ENCODE measurements around the gene SENP6. TPM values are rescaled to one million over a fixed set of nuclear protein-coding genes. Genes with fewer than 3 reads are reported as not detected.

Gene SENP6
- total RNA-seq, 4 donors from 2014 or later: 108 to 192 (median 128) TPM

DNA sequence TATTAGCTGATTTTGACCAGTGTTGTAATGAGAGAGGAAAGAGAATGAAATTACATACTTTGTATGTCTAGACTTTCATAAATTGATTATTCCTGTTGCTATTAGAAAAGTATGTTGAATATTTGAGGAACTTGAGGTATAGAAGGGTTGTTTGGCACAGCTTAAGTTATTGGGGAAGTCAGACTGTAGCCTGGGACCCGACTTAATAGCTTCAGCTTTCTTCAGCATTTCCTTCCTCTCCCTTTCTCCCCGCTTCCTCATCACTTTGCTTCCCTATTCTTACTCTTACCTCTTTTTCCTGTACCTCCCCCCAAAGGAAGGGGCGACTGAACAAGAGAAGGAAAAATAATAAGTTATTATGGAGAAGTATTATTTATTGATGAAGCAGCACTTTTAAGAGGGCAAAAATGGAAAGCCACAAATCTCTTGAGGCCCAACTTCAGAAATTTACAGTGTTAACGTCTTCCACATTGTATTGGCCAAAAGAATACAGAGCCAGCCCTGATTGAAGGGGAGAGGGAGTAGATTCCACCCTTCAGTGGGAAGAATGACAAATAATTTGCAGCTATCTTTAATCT lies 7.4 kb downstream of the SENP6 start:
- no peaks in the 10 kb centered on the region for H3K36me3 ChIP-seq
- no peak for ATAC-seq
- no peaks in the 10 kb centered on the region for H3K27me3 ChIP-seq
- H3K27ac ChIP-seq: peak overlapping the region in 2 of 4 donors; percentile 57 to 67
- no peak overlapping the region for H3K4me3 ChIP-seq
- TF ChIP-seq, protein P1, sequence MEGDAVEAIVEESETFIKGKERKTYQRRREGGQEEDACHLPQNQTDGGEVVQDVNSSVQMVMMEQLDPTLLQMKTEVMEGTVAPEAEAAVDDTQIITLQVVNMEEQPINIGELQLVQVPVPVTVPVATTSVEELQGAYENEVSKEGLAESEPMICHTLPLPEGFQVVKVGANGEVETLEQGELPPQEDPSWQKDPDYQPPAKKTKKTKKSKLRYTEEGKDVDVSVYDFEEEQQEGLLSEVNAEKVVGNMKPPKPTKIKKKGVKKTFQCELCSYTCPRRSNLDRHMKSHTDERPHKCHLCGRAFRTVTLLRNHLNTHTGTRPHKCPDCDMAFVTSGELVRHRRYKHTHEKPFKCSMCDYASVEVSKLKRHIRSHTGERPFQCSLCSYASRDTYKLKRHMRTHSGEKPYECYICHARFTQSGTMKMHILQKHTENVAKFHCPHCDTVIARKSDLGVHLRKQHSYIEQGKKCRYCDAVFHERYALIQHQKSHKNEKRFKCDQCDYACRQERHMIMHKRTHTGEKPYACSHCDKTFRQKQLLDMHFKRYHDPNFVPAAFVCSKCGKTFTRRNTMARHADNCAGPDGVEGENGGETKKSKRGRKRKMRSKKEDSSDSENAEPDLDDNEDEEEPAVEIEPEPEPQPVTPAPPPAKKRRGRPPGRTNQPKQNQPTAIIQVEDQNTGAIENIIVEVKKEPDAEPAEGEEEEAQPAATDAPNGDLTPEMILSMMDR (IDR thresholded peaks at IDR 0.05): no peak
- TF ChIP-seq POLR2A (IDR thresholded peaks at IDR 0.05) (no peak), EP300 (IDR thresholded peaks at IDR 0.05) (no peak), POLR2AphosphoS5 (IDR thresholded peaks at IDR 0.05) (no peak)
- WGBS, 2 donors (ENCODE audit: low coverage in 1 of 2): 42 to 47% methylated on average over 4 of the region's 4 CpGs
- H3K9me3 ChIP-seq: no peaks in the 10 kb centered on the region
- H3K4me1 ChIP-seq: peaks cover 19 to 98% (median 28%) of the 10 kb centered on the region in 3 donors

DNA sequence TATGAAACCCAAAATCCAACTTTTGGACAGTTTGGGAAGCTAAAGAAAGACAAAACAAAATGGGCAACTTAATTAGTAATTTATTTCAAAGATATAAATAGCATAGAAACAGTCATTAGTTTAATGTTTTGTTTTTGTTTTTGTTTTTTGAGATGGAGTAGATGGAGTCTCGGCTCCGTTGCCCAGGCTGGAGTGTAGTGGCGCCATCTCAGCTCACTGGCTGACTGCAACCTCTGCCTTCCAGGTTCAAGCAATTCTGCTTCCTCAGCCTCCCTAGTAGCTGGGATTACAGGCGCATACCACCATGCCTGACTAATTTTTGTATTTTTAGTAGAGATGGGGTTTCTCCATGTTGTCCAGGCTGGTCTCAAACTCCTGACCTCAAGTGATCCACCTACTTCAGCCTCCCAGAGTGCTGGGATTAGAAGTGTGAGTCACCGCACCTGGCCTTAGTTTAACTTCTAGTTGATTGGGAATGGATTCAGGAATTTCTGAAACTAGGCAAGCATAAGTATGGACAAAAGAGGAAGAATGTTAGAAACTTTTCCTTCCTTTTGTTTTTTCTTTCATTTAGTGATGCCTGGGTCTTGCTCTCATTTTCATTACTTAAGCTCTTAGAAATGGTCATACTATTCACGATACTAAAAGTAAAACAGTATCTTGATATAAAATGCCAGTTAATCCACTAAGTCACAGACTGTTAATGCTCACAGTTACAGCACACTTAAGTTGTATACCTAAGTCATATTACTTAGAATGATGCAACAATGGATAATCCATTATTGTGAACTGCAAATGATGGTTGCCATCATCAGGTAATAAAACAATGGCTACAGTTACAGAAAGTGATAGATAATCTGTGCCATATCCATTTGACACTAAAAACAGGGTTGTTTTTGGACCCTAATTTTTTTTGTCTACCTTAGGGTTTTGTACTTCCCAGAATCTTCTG lies 8.2 kb downstream of the SENP6 start:
- peak overlapping the region; percentile 52 to 67 (median 61) for H3K27ac ChIP-seq

DNA sequence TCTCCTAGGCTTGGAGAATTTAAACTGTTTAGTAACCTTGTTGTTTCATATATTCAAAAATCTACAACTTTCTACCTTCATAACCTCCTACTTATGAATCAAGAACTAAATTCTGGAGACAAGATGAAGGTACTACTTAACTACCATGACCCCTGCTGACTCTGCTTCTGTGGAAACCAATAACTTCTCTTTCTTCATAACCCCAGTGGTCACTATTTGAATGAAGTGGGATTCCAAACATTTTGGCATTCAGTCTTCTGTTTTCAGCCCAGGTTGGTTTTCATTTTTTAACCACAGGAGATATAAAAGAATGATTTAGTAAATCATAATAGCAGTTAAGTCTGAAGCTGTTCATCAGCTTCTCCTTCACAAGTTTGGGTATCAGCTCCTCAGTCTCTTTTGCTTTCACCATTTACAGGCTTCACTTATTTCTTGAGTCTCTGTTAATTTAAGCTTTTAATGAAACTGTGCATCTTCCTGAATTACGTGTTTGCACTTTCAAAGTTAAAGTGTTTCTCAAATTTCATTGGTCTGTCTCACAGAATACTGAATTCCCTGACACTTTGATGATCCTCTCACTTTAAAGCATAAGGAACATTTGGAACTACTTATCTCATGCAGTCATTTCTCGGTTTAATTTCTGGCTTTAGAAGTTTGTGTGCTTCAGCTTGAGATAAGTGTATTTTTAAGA lies 9.5 kb downstream of the SENP6 start:
- 8 to 26% methylated on average over 2 of the region's 2 CpGs for WGBS, 2 donors (ENCODE audit: low coverage in 1 of 2)
- H3K27ac ChIP-seq: peak overlapping the region in 2 of 4 donors; percentile 22 to 67
- no peak for ATAC-seq
- peaks cover 21 to 98% (median 28%) of the 10 kb centered on the region in 3 donors for H3K4me1 ChIP-seq
- H3K9me3 ChIP-seq: no peaks in the 10 kb centered on the region
- no peaks in the 10 kb centered on the region for H3K27me3 ChIP-seq
- TF ChIP-seq, protein P1 (IDR thresholded peaks at IDR 0.05): no peak
- no peak for TF ChIP-seq POLR2A (IDR thresholded peaks at IDR 0.05)
- no peak for TF ChIP-seq POLR2AphosphoS5 (IDR thresholded peaks at IDR 0.05)
- no peak for TF ChIP-seq EP300 (IDR thresholded peaks at IDR 0.05)
- no peaks in the 10 kb centered on the region for H3K36me3 ChIP-seq
- no peak overlapping the region for H3K4me3 ChIP-seq

More for the DNA sequence above, 8.2 kb downstream of the SENP6 start:
- TF ChIP-seq EP300 (IDR thresholded peaks at IDR 0.05) (no peak), POLR2A (IDR thresholded peaks at IDR 0.05) (no peak), POLR2AphosphoS5 (IDR thresholded peaks at IDR 0.05) (peak; percentile 33)
- TF ChIP-seq, protein P1 (IDR thresholded peaks at IDR 0.05): no peak
- Histone ChIP-seq H3K27me3 (no peaks in the 10 kb centered on the region), H3K9me3 (no peaks in the 10 kb centered on the region), H3K36me3 (no peaks in the 10 kb centered on the region), H3K4me1 (peaks cover 19 to 98% (median 28%) of the 10 kb centered on the region in 3 donors), H3K4me3 (no peak overlapping the region)
- WGBS, 2 donors (ENCODE audit: low coverage in 1 of 2): 75 to 83% methylated on average over 6 of the region's 6 CpGs
- no peak for ATAC-seq

DNA sequence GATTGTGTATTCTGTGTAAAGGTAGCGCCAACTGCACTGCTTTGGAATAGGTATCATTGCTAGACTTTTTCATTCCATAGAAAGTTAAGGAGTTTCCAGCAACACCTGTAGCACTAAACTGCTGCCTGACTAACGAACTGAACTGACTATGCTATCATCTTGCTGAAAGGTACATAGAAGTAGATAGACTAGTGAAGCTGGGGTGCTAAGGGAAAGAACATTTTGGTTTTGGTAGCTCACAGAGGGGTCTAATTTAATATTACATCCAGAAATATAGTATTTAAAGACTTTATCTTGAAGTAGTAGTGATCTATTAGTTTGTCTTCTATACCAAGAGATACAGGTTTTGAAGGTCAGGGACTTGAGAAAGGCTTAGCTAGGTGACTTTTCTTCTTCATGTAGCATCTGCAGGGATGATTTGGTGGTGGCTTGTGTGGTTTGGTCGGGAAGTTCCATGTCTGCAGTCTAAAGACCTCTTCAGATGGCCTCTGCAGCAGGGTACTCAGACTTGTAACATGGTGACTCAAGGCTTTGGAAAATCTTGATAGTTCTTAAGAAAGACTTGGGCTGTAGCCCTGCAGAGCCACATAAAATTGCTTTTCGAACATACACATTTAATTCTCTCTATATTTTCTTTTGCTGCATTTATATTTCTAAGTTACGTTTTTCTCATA lies 10.2 kb downstream of the SENP6 start:
- H3K36me3 ChIP-seq: no peaks in the 10 kb centered on the region
- no peaks in the 10 kb centered on the region for H3K27me3 ChIP-seq
- no peak for TF ChIP-seq POLR2A (IDR thresholded peaks at IDR 0.05)
- TF ChIP-seq, protein P1 (IDR thresholded peaks at IDR 0.05): no peak
- TF ChIP-seq EP300 (IDR thresholded peaks at IDR 0.05): no peak
- TF ChIP-seq POLR2AphosphoS5 (IDR thresholded peaks at IDR 0.05): no peak
- peak overlapping the region in 2 of 4 donors; percentile 22 to 67 for H3K27ac ChIP-seq
- peaks cover 21 to 100% (median 28%) of the 10 kb centered on the region in 3 donors for H3K4me1 ChIP-seq
- 79 to 82% methylated on average over 3 to 5 of the region's 5 CpGs for WGBS, 2 donors (ENCODE audit: low coverage in 1 of 2)
- ATAC-seq: no peak
- no peak overlapping the region for H3K4me3 ChIP-seq
- no peaks in the 10 kb centered on the region for H3K9me3 ChIP-seq

Data from gastroesophageal sphincter (tissue), 4 donors.